Ascending aorta (tissue), 2 donors: Measurements from ENCODE around the gene EIF4E1B. TPM values are rescaled to one million over a fixed set of nuclear protein-coding genes. Genes with fewer than 3 reads are reported as not detected.
A peak's percentile ranks its signal among the peaks of the same experiment; 100 is the strongest.

Source experiments
- DNase-seq, 2 donors: peaks; one replicate each; pipeline ENCODE4 v3.0.0-alpha.2; 2019; ENCODE audit warnings: low spot score in 2 of 2
- H3K27ac ChIP-seq, 2 donors: fragments of 200-600 bp; sonication (generic); one replicate each; pipeline ENCODE4 v1.5.1; 2016 to 2017; ENCODE audit warnings: mild to moderate bottlenecking in 1 of 2
- H3K27me3 ChIP-seq: fragments of 200-600 bp; sonication (generic); one replicate; pipeline ENCODE4 v1.5.1; 2017
- H3K36me3 ChIP-seq, 2 donors: fragments of 200-600 bp; sonication (generic); one replicate each; pipeline ENCODE4 v1.5.1; 2016
- H3K4me1 ChIP-seq, 2 donors: fragments of 200-600 bp; sonication (generic); one replicate each; pipeline ENCODE4 v1.5.1; 2016 to 2017; ENCODE audit warnings: mild to moderate bottlenecking in 1 of 2
- H3K4me3 ChIP-seq, 2 donors: fragments of 200-600 bp; sonication (generic); one replicate each; pipeline ENCODE4 v1.5.1; 2016 to 2017; ENCODE audit warnings: mild to moderate bottlenecking in 1 of 2
- H3K9me3 ChIP-seq, 2 donors: fragments of 200-600 bp; sonication (generic); one replicate each; pipeline ENCODE4 v1.5.1; 2016
- intact Hi-C: fragments of 100-400 bp; cut with DNase I; formaldehyde crosslinking; loops from one replicate; pipeline ENCODE4 v1.15.1; 2023
- total RNA-seq: library from RNA; depleted of rRNA; stranded (reverse); fragments of >200 nt; gene quantifications from one replicate; pipeline ENCODE4 v1.1.0, GENCODE V29; 2016
- TF ChIP-seq, protein P1 (sequence below), 3 experiments: fragments of 200-600 bp in 2 of 3; fragments of 450-650 bp in 1 of 3; sonication (generic) in 2 of 3; IDR thresholded peaks; one replicate each; pipeline ENCODE4 v1.5.1; 2016 to 2019; ENCODE audit warnings: antibody characterized with exemption in 3 of 3, mild to moderate bottlenecking in 1 of 3, moderate library complexity in 1 of 3

EIF4E1B gene
- total RNA-seq, 1 donor from 2014 or later: not detected

DNA sequence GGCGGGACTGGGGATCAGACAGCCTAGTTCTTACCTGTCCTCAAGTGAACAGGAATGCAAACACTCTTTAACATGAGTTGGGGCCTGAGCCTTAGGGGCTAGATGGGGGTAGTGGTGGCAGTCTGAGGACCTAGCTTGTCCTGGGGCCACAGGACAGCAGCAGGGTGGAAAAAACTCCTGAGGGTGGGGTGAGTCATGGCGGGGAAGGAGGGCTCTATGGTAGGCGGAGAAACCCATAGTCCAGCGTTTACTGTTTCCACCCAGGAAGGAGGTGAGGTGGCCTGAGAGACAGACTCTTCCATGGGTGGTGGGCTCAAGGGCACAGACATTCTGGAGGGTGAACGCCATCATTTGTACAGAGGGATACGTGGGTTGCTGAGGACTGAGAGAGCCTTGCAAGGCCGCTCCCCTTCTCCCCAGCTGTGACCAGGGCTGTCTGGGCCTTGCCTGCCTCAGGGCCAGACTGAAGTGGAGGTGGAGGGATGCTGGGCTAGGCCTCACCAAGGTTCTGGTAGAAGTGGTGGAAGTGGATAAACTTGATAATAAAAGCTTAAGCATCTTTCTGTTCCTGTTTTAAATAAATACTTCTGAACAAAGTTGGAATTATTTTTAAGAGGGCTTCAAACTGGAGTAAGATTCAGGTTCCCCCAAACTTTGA is 15.7 kb downstream of the EIF4E1B start:
- intact Hi-C loops: loop anchor here (2.0 to 10.0 kb wide), 4 partner anchors 201 to 659 kb away; partner anchors contain the start of genes CLTB, FAF2, HIGD2A and NOP16
- Histone ChIP-seq H3K4me3 (peak overlapping the region; percentile 15 to 75), H3K36me3 (no peaks in the 10 kb centered on the region), H3K4me1 (peaks cover 3 to 10% of the 10 kb centered on the region in 2 donors), H3K27ac (peak overlapping the region; percentile 65 to 76), H3K27me3 (no peaks in the 10 kb centered on the region), H3K9me3 (no peaks in the 10 kb centered on the region)
- DNase-seq: no peak
- TF ChIP-seq, protein P1, sequence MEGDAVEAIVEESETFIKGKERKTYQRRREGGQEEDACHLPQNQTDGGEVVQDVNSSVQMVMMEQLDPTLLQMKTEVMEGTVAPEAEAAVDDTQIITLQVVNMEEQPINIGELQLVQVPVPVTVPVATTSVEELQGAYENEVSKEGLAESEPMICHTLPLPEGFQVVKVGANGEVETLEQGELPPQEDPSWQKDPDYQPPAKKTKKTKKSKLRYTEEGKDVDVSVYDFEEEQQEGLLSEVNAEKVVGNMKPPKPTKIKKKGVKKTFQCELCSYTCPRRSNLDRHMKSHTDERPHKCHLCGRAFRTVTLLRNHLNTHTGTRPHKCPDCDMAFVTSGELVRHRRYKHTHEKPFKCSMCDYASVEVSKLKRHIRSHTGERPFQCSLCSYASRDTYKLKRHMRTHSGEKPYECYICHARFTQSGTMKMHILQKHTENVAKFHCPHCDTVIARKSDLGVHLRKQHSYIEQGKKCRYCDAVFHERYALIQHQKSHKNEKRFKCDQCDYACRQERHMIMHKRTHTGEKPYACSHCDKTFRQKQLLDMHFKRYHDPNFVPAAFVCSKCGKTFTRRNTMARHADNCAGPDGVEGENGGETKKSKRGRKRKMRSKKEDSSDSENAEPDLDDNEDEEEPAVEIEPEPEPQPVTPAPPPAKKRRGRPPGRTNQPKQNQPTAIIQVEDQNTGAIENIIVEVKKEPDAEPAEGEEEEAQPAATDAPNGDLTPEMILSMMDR (IDR thresholded peaks at IDR 0.05): no peak

DNA sequence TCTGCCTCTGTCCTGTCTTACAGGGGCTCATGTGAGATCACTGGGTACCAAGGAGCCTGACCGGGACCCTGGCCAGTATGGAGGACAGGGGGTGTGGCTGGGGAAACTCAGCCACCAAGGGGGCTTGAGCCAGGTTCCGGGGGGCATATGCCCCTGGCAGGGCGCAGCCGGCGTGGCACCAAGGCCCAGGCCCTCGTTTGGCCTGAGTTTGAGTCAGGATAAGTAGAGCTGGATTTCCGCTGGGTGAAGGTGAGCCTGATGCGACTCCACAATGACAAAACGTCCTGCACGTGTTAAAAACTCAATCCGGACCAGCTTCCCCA is 16.2 kb downstream of the EIF4E1B start:
- Histone ChIP-seq H3K27me3 (no peaks in the 10 kb centered on the region), H3K4me1 (peaks cover 3 to 10% of the 10 kb centered on the region in 2 donors), H3K27ac (peak overlapping the region; percentile 65 to 76), H3K4me3 (peak overlapping the region; percentile 15 to 75), H3K36me3 (no peaks in the 10 kb centered on the region), H3K9me3 (no peaks in the 10 kb centered on the region)
- TF ChIP-seq, protein P1 (IDR thresholded peaks at IDR 0.05): no peak
- no peak for DNase-seq
- intact Hi-C loops: loop anchor here (1.0 to 10.0 kb wide), 5 partner anchors 109 to 658 kb away; partner anchors contain the start of genes CLTB, FAF2, HIGD2A and NOP16

DNA sequence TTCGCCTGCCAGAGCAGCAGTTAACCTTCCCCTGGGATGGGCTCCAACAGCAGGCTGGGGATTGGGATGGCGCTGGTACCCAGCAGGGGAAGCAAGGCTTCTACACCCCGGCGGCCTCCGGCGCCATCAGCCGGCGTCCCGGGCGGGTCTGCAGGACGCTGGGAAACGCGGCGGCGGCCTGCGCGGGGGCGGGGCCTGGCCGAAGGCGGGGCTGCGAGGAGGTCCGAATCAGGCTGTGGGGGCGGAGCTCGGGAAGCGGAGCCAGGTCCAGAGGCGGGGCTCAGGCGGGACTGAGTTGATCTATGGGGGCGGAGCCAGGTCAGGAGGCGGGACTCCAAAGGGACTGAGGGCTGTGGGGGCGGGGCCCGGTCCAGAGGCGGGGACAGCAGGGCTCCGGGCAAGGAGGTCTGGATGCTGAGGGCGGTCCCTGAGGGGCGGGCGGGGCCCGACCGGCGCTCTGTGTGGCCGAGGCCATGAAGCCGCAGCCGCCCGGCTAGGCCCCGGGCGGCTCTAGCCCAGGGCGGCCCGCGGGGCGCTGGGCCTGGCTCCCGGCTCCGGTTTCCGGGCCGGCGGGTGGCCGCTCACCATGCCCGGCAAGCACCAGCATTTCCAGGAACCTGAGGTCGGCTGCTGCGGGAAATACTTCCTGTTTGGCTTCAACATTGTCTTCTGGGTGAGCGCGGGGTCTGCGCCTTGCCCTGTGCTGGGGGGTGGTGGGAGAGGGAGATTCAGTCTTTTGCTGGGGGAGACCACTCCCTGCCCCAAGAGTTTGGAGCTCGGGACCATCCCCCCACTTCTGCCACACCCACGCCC is 16.8 kb downstream of the EIF4E1B start, which contains the start of gene TSPAN17:
TSPAN17 (plus strand) TSS at position 455 of the 813 bp plus-strand sequence; CDS start at position 587, 132 bp downstream.
- TF ChIP-seq, protein P1 (IDR thresholded peaks at IDR 0.05): peak in 1 of 3 experiments; percentile 42
- H3K4me3 ChIP-seq: peak within 1 kb of the TSS; percentile 74 to 75
- H3K27me3 ChIP-seq: no peaks in the 10 kb centered on the region
- H3K9me3 ChIP-seq: no peaks in the 10 kb centered on the region
- intact Hi-C loops: loop anchor here (1.0 to 10.0 kb wide), 5 partner anchors 110 to 658 kb away; partner anchors contain the start of genes CLTB, FAF2, HIGD2A and NOP16
- DNase-seq: peak; percentile 98 to 100
- peaks cover 3 to 10% of the 10 kb centered on the region in 2 donors for H3K4me1 ChIP-seq
- peak within 1 kb of the TSS; percentile 76 to 79 for H3K27ac ChIP-seq
- H3K36me3 ChIP-seq: no peaks in the 10 kb centered on the region

DNA sequence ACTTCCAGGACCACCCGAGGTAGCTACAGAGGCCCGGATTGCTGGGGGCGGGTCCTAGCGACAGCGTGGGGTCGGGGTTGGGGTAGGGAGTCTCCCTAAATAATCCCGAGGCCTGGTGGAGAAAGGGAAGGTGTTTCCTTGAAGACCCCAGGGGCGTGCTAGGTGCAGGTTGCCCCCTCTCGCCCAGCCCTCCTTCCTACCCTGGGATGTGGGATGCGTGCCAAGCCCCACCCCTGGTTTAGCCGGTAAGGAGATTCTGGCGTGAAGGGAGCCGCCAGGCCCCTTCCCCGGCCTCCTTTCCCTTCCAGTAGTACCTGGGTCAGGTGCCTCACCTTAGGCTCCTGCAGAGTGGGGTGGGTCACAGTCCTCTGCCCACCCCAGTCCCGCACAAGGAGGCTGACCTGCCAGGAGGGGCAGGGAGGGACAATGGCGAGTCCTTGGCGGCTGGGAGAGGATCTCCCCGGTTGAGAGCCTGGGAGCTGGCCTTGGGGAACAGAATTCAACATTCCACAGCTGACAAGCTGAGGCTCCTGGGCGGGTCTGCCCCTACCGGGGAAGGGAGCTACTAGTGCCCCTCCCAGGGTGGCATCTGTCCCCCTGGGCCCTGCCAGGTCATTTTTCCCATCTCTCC is 17.5 kb downstream of the EIF4E1B start:
- H3K9me3 ChIP-seq: no peaks in the 10 kb centered on the region
- intact Hi-C loops: loop anchor here (1.0 to 10.0 kb wide), 5 partner anchors 111 to 657 kb away; partner anchors contain the start of genes CLTB, FAF2, HIGD2A and NOP16
- H3K27me3 ChIP-seq: no peaks in the 10 kb centered on the region
- H3K27ac ChIP-seq: peak overlapping the region in 1 of 2 donors; percentile 79
- H3K4me3 ChIP-seq: peak overlapping the region; percentile 74 to 75
- H3K36me3 ChIP-seq: peaks cover 2% of the 10 kb centered on the region in 2 donors
- peaks cover 3 to 10% of the 10 kb centered on the region in 2 donors for H3K4me1 ChIP-seq
- peak in 1 of 2 donors; percentile 75 for DNase-seq
- TF ChIP-seq, protein P1 (IDR thresholded peaks at IDR 0.05): no peak
